ENCODE measurements around the gene AAGAB.

DNA sequence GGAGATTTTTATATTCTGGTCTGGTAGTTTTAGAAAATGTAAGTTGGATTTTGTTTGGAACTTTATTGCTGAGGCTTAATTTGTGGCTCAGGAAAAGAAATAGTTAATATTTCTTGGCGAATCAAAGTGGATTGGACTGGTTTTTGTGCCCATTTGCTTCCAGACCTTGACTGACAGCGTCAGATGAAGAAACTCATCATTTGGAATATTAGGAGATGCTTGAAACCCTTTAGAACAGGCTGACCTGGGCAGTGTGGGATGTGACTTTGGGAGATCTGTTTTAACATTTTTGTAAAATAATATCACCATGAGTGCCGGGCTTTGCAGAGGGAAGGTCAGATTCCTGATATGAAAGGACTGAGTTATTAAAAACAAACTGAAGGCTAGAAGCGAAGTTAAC is 83.0 kb downstream of the AAGAB start:
- TF ChIP-seq, protein P1, sequence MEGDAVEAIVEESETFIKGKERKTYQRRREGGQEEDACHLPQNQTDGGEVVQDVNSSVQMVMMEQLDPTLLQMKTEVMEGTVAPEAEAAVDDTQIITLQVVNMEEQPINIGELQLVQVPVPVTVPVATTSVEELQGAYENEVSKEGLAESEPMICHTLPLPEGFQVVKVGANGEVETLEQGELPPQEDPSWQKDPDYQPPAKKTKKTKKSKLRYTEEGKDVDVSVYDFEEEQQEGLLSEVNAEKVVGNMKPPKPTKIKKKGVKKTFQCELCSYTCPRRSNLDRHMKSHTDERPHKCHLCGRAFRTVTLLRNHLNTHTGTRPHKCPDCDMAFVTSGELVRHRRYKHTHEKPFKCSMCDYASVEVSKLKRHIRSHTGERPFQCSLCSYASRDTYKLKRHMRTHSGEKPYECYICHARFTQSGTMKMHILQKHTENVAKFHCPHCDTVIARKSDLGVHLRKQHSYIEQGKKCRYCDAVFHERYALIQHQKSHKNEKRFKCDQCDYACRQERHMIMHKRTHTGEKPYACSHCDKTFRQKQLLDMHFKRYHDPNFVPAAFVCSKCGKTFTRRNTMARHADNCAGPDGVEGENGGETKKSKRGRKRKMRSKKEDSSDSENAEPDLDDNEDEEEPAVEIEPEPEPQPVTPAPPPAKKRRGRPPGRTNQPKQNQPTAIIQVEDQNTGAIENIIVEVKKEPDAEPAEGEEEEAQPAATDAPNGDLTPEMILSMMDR (IDR thresholded peaks at IDR 0.05; ENCODE audit: low read depth, low read length) = no peak
- TF ChIP-seq EZH2phosphoT487 (IDR thresholded peaks at IDR 0.05; ENCODE audit: low read depth) = no peak
